PC-3 (cell line): Measurements from ENCODE around the gene MEX3A.

ENCODE experiments used
- EZH2 ChIP-seq: fragments of 300-600 bp; sonication (generic); IDR thresholded peaks from one replicate; pipeline ENCODE4 v1.6.1; 2017; ENCODE audit warnings: antibody characterized with exemption, mild to moderate bottlenecking, low read length; ENCODE audit not compliant: unreplicated experiment
- EZH2phosphoT487 ChIP-seq: fragments of 300-600 bp; sonication (generic); IDR thresholded peaks from 2 replicates; pipeline ENCODE4 v1.6.1; 2018; ENCODE audit warnings: mild to moderate bottlenecking, antibody characterized with exemption, low read length, borderline replicate concordance
- TF ChIP-seq, protein P1 (sequence below): fragments of 300-600 bp; sonication (generic); conservative IDR thresholded peaks from 2 replicates; pipeline ENCODE4 v1.5.1; 2017; ENCODE audit warnings: antibody characterized with exemption, low read depth, mild to moderate bottlenecking, low read length

DNA sequence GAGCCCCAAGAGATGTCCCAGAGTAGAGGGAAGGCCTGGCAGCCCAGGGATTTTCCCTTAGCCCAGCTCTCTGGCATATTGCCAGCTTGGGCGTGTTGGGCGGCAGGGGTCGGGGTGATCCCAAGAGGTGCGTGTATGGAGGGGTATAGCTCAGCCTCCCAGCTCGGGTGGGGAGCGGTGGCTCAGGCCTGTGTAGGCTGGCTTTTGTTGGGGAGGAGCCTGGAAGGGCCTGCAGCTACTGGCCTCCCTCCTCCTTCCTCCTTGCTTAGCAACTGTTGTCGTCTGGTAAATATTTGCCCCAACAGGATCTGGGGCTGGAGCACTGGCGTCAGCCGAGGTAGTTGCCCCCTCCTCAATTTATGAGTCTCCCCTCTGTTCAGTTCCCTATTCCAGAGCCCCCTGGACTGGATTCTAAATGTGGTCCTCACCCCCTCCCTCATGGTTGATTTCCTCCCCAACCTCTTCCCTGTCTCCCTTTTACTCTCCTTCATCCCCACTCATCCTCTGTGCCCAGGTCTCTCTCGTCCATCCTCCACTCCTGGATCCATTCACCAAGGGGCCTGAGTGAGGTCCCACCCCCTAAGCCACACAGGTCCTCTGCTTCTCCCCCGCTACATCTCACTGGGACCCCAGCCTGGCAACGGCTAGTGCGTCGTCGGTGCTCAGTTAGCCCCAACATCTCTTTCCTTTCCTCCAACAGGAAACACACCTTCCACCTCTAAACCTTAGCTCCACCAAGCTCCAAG lies 22.0 kb upstream of the MEX3A start:
- TF ChIP-seq EZH2 (no peak), EZH2phosphoT487 (no peak)
- TF ChIP-seq, protein P1, sequence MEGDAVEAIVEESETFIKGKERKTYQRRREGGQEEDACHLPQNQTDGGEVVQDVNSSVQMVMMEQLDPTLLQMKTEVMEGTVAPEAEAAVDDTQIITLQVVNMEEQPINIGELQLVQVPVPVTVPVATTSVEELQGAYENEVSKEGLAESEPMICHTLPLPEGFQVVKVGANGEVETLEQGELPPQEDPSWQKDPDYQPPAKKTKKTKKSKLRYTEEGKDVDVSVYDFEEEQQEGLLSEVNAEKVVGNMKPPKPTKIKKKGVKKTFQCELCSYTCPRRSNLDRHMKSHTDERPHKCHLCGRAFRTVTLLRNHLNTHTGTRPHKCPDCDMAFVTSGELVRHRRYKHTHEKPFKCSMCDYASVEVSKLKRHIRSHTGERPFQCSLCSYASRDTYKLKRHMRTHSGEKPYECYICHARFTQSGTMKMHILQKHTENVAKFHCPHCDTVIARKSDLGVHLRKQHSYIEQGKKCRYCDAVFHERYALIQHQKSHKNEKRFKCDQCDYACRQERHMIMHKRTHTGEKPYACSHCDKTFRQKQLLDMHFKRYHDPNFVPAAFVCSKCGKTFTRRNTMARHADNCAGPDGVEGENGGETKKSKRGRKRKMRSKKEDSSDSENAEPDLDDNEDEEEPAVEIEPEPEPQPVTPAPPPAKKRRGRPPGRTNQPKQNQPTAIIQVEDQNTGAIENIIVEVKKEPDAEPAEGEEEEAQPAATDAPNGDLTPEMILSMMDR, result no peak
